Measurements from ENCODE around the gene MLH3.
"Not testable (repeated sequence)": the region's sequence is repeated elsewhere in the genome, so short reads cannot be mapped to it uniquely, and the experiment has no call there.

Gene MLH3

DNA sequence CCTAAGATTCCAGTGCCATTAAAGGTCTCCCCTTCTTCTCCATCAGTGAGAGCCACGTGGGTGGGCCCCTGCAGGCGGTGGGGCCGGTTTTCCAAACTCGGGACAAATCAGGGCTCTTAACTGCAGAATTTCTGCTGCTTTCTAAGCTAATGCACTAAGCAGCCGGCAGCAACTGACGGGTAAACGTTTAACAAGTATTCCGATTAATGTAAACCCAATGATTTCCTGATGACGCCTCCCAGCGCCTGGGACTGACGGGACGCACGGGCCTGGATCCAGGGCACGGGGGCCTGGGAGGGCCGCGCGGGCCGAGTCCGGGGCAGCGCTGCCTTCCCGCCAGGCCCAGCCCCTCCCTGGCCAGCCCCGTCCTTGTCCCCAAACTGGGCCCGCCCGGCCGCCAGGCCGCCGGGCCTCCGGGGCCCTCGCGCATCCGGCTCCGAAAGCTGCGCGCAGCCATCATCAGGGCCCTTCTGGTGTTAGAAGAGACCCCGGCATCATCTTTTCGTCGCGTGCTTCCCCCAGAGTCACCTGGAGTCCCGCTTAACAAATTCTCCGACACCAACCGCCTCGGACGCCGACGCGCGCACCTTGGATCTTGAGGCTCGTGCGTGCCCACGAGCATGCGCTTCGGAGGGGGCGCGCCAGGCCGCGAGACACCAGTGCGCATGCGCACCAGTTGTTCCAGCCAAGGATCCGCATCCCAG is at the start of gene MLH3:
Gene MLH3, minus strand, starts transcription at position 616 of the 704 bp plus-strand sequence. CDS start 1,812 bp downstream, outside the sequence.
- DNase-seq: peak; percentile 48

DNA sequence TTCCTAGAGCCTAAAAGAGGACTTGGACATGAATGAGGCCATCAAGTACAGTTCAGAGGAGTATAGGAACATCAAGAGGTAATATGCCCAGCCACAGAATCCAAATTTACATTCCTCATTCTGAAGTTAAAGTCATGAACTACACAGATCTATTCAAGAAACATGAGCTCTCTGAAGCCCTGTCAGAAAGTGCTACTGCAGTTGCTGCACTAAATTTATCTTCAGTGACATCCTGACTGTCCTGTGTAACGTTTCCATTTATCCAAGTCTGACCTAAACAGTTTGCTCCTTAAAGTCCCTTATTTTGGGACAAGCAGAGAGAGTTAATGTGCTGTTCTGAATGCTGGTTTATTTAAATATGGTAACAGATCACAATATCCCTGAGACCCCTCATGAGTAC is 47.4 kb upstream of the MLH3 start:
- DNase-seq: no peak

DNA sequence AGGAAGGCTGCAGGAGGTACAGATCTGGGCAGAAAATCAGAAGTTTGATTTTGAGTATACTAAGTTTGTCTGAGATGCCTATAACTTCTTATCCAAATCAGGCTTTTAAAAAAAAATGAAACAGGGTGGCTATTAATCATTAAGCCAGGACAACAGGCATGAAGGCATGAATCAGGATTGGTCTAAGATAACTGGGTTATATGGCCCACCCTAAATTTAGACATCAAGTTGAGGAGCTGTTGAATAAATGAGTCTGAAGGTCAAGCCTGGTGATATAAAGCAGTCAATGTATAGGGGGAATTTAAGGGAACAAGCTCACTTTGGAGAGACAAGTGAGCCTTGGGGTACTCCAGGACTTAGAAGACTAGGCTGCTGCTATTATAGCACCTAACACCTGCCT is 46.9 kb upstream of the MLH3 start:
- DNase-seq: no peak

DNA sequence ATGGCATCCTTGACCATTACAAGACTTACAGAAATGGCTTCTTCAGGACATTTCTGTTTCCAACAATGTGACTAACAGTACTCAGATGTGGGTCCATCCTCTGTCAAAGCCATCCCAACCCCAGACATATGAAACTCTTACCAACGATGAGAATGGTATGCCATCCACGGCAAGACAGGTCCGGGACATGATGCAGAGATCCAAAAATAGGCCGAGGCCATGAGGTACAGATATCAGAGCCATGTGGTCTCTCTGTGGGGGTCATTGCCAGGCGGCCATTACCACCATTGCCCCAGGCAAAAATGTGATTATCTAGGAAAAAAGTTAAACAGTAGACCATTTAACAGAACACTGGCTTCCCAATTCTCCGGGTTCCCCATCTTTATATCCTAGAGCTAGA is 45.7 kb upstream of the MLH3 start:
- DNase-seq: no peak

DNA sequence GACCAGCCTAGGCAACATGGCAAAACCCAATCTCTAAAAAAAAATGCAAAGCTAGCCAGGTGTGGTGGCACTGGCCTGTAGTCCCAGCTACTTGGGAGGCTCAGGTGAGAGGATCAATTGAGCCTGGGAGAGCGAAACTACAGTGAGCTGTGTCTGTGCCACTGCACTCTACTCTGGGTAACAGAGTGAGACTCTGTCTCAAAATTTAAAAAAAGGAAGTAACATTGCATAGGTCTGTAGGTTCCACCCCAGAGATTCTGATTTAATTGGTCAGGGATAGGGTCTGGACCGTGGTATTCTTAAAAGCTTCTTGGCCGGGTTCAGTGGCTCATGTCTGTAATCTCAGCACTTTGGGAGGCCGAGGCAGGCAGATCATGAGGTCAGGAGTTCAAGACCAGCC is 44.4 kb upstream of the MLH3 start:
- DNase-seq: no peak

DNA sequence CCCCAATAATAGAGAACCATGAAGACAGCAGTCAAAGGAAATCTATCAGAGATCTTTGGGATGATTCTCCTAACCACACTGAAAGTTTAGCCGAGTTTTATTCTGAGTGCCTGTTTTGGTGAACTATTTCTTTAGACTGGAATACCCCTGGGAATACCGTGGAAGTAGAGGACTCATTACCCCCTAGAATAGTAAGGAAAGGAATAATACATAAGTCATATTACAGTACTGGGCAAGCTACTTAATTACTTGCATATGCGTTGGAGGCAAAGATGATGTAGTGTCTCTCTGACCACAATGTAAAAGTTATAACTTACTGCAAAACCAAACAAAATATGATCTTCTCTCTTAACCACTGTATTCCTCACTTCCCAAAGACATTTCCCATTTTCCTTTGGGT is 43.6 kb upstream of the MLH3 start:
- DNase-seq: no peak

DNA sequence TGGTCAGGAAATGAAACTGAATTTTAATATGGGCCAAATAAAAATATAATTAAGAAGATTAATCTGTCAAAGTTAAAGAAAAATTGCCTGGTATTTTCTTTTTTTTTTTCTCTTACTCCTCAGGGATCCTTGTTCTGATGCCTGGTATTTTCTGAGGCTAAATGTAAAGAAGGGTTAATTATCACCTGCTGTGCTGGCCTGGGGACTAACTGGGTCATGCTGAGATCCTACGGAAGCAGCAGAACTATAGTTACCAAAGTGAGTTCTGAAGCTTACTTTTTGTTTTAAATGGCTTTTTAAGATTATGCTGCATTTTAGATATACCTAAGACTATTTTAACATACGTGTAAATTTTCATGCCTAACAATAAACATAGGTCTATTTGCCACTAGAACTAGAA is 41.4 kb upstream of the MLH3 start:
- no peak for DNase-seq

DNA sequence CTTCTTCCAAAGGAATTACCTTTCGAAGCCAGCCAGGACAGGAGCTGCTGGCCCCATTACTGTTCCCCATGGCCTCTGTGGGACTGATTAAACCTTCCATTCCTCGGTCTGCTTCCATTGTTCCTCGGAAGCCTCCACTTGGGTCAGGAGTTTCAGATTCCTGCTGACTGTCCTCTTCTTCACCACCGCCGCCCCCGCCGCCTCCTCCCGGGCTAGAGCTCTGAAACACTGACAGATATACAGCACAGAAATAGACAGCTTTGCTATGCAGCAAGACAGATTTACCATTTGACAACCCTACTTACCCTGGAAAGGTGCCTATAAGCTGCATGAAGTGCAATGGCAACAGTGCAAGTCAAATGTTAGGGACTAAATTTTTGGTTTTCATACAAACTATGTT is 40.0 kb upstream of the MLH3 start:
- DNase-seq: no peak

DNA sequence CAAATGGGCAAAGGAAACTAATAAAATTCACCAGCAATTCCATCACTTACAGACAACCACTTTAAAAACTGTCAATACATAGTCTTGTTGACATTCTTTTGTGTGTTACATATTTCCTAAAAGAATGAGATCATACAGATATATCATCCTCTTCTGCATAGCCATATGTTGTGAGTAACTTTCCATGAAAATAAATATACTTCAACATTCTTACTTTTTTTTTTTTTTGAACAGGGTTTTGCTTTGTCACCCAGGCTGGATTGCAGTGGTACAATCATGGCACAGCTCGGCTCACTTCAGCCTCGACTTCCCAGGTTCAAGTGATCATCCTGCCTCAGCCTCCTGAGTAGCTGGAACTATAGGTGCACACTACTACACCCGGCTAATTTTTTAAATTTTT is 39.1 kb upstream of the MLH3 start:
- no peak for DNase-seq

DNA sequence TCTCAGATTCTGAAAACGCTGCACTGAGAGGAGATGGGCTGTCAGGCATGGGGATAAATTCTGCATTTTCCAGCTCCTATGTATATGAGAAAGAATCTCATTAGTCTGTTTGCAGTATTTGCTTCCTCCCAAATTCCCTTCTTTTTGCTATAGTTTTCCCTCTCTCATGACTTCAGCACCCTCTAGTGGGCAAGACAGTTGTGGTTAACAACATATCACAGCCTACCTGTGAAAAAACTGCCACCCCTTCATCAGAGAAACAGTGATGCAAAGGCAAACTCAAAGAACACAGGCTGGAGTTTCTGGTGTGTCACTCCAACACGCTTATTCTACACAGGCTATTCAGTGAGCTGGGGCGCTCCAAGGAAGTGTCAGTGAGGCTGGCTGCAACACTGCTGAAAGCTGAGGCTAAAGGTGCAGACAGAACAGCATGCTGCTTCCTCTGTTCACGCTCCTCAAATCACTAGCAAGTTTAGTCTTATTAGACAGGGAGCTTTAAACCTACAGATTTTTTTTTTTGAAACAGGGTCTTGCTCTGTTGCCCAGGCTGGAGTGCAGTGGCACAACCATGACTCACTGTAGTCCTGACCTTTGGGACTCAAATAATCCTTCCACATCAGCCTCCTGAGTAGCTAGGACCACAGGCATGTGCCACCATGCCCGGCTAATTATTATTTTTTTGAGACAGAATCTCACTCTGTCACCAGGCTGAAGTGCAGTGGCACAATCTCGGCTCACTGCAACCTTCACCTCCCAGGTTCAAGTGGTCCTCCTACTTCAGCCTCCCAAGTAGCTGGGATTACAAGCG is 37.5 kb upstream of the MLH3 start:
- peak; percentile 21 for DNase-seq

DNA sequence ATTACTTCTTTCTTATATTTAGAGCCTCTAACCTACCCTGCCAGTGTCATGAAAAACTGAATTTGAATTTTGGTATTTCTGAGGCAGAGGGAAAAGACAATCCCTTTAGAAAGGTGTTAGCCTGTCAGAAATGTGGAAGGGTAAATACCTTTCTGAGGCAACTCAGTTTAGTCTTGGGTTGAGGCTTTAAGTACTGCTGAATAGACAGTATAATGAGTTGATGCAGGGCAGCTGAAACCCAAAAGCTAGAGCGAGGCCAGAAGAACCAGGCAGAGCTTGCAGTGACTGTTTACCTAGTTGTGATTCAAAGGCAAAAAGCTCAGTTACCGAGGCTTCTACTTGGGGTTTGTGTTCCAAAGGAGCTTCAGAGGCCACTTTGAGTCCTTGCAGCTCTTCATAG is 36.9 kb upstream of the MLH3 start:
- no peak for DNase-seq

DNA sequence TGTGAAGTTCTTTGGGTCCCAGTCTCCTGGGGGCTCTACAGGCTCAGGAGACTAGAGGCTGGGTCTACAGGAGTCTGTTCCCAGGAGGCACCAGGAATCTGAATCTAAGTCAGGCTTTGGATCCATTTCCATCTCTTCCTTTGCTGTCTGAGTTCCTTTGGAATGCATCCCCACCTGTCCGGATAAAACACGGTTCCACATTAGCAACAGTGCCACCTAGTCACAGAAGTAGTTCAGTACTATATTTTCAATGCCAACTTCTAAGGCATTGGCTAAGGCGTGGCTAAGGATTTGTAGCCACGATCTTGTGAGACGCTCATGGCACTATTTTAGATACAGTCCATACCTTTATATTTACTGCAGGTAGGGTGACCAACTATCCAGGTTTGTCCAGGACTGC is 33.2 kb upstream of the MLH3 start:
- DNase-seq: no peak

DNA sequence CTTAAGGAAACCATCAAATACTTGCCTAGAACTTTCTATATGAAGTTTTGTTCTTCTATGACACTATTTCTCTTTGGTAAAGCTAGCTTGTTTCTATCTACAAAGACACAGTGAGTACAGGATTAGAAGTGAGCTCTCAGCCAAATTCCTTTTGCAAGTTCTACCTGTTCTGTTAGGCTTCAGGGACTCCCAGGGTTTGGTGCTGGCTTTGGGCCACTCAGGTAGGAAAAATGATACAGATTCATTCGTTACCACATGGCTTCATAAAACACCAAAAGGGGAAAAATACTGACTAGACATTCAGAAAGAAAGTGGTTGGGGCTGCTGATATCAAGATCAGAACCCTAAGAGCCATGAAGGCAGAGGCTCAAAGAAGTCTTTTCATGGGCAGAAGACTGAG is 32.0 kb upstream of the MLH3 start:
- DNase-seq: no peak

DNA sequence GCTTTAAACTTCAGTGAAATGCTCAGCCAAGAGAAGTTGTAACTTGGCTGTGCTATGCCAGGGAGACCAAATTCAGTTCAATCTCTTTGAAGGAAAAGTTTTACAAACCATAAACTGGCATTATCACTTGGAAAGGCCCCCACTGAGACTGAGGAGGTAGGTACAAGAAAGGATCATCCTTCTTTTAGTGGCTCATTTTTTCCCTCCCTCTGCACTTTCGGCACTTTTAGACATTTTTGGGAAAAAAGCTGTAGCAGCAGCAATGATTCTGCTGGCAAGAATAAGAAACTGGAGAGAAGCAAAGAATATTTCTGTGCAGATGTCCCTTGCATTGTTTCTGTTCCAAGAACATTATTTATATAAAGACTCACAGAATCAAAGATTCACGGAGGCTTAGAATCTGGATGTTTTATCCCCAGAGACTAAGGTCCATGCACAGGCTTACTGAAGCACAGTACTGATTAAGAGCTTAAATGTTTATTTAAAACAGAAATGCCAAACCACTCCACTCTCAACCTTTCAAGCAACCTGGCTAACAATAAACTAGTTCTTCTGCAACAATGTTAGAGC is 30.5 kb upstream of the MLH3 start:
- no peak for DNase-seq

DNA sequence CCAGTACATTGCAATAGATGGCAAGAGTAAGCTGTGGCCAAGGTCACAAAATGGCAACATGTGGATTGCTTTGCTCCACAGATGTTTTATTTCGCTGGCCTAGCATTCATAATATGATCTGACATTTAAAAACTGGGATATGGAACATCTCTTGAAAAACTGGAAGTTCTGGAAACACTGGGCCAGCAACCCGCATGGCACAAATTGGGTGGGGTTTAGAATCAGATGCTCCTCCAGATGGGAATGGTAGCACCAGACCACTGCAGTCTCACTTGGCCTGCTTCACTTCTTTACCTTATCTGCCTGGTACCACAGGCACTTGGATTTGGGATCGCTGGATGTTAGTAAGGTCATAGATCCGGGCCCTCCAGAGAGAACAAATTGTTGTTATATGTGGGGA is 28.3 kb upstream of the MLH3 start:
- no peak for DNase-seq

DNA sequence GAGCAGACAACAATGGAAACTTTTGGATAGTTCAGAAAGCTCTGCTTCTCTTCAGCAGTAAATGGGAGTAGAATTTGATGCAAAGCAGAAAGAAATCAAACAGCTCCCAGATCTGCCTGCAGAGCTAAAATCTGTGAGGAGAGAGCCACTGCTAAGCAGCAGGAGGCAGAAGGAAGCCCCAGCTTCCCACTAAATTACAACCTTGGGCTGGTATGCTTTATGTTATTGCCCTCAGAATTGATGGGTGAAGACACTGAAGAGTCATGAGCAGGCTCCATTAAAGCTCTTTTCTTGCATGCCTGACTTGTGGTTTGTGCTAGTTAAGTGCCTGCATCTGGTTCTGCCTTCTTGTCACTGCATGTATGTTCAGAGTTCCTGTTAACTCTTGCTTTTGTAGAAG is 26.5 kb upstream of the MLH3 start:
- no peak for DNase-seq

DNA sequence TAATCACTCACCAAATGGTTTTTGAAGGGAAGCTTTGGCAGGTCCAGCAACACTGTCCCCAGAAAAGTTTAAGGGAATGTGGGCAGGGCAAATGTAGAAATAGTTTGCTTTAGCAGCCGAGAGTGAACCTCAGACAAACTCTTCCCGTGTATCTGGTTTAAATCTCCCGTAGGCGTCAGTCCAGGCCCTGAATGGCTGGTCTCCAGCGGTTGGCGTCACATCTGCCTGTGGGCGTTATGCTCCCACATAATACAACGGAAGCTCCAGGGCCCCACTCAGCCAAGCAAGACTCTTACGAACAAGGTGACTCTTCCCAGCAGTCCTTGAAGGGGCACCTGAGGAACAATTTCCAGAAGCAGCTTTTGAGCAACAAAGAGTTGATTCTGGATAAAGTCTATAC is 19.1 kb upstream of the MLH3 start:
- DNase-seq: no peak

DNA sequence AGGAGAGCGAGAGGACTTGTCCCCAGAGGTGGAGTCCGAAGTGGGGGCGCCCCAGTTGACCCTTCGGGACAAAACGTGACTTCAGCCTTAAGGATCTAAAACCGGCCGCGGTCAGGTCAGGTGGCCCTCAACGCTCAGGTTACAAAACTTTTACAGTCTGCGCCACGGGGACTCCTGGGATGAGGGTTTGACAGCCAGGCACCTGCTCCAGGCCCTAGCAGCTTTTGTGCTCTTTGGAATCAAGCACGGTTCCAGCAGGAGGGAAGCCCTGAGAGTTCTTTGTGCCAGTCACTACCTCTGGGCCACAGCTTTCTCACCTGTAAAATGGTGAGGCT is 18.5 kb upstream of the MLH3 start:
- DNase-seq: no peak

DNA sequence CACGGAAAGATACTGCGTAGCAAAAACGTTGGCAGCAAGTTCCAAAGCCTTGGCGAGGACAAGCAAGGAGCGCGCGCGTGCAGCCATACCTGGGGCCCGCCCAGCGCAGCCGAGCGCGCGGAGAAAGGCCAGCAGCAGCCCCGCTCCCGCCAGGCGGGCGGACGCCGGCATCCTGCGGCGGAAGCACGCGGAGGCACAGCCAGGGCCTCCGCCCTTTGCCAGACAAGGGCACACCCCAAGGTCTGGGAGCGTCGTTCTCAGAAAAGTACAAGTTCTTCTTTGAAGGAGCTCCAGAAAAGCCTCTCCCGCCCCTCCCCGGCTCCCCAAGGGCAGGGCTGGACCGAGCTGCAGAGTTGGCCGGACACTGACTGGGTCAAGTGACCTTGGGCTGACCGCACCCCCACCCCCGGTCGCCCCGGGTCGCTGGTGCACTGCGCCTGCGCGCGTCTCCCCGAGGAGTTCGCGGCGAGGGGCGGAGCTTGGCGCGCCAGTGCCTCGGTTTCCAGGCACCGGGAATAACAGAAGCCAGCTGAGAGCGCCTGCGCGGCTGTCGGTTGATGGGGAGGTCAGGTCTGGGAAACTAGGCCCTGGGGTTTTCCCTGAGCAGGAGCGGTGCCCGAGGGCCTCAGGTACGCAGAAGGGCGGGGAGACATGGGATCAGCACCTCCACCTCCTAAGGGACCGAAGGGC is 18.0 kb upstream of the MLH3 start, which contains the start of gene ZC2HC1C:
Gene ZC2HC1C, plus strand, starts transcription at position 521 of the 690 bp plus-strand sequence. CDS start 933 bp downstream, outside the sequence.
- peak; percentile 65 for DNase-seq

DNA sequence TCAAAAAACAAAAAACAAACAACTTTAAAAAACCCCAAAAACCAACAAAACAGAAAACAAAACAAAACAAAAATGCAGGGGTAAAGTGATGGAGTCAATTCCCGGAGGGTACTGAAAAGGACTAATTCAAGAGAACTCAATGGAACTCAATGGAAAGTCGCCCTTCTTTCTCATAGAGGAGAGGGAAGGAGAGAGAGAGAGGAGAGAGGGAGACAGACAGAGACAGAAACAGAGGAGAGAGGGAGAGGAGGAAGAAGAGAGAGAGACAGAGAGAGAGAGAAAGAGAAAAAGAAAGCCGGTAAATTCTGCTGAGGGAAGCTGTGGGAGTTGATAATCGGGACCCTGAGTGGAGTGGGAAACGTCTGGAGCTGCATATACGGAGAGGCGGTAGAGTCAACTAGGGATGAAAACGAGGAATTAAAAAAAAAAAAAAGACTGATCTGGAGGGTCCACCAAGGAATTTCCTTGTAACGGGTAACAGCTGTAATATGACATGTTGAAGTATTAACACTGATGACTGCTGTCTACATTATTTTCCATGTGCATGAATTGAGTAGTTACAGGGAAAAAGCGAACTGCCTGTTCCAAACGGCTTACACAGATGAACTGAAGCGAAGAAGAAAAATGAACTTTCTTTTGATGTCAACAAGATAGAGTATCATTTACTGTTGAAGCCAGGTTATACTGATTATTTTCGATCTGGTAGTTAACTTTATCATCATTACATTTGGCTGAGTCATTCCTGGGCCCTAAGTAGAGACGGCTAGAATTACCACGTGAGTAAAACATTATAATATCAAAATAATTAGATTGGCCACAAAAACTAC is 17.2 kb upstream of the MLH3 start:
- DNase-seq: no peak

DNA sequence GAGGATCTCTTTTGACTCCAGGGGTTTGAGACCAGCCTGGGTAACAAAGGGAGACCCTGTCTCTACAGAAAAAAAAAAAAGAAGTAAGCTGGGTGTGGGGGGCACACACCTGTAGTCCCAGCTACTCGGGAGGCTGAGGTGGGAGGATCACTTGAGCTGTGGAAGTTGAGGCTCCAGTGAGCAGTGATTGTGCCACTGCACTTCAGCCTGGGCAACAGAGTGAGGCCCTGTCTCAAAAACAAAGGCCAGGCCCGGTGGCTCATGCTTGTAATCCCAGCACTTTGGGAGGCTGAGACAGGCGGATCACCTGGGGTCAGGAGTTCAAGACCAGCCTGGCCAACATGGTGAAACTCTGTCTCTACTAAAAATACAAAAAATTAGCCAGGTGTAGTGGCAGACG is 16.5 kb upstream of the MLH3 start:
- not testable (repeated sequence) for DNase-seq

DNA sequence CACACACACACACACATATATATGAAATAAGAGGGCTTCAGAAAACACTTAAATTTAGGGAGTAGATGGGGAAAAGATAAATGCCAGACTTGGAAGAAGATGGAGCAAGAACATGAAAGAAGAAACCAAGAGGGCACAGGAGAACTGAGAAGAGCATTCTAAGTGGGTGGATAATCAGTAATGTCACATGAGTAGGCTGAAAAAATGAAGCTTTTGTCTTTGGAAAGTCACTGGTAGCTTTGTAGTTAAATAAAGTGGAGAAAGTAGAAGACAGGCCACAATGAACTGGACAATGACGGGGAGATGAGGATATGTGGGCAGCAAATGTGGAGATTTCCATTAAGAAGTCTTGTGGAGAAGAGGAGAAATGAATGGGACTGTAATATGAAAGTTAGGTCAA is 15.9 kb upstream of the MLH3 start:
- no peak for DNase-seq

DNA sequence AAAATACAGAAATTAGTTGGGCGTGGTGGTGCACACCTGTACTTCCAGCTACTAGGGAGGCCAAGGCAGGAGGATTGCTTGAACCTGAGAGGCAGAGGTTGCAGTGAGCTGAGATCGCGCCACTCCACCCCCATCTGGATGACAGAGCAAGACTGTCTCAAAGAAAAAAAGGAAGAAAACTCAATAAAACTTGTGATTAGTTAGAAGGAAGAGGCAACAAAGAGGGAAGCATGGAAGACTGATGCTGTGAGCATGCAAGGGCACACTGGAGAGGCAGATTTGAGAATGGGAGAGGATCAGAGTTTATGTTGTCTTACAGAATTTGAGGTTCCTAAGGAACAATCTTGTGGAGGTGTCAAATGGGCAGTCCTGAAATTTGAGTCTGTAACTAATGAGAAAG is 15.4 kb upstream of the MLH3 start:
- no peak for DNase-seq
